B cell (primary cell): ENCODE measurements around the gene ZDHHC18. TPM values are rescaled to one million over a fixed set of nuclear protein-coding genes. Genes with fewer than 3 reads are reported as not detected.

ENCODE experiments used
- ATAC-seq: fragments of 200-7000 bp; cut with Tn5 transposase; one replicate; pipeline ENCODE4 v1.10.0; 2021; ENCODE audit warnings: low read depth, mild to moderate bottlenecking, moderate number of reproducible peaks, moderate library complexity
- CTCF ChIA-PET: fragments of 350-600 bp; sonication (Branson Sonifier 250); formaldehyde crosslinking; loops from one replicate; lab custom pipeline; 2021; ENCODE audit warnings: antibody characterized with exemption, inconsistent platforms; lab: Charles Lee
- POLR2A ChIA-PET: fragments of 350-600 bp; sonication (Branson Sonifier 250); formaldehyde crosslinking; loops from one replicate; lab custom pipeline; 2021; ENCODE audit warnings: antibody characterized with exemption; lab: Charles Lee
- DNase-seq: peaks from one replicate; pipeline ENCODE4 v3.0.0; 2013
- H2AFZ ChIP-seq: 2 replicates; pipeline ENCODE4 v1.6.1; 2012; ENCODE audit warnings: mild to moderate bottlenecking, low read depth, low read length; ENCODE audit not compliant: insufficient read depth, poor library complexity, severe bottlenecking
- H3K27ac ChIP-seq, 2 donors: 1 replicate in 1 of 2; 2 replicates in 1 of 2; pipeline ENCODE4 v1.5.1; 2012 to 2013; ENCODE audit warnings: low read length in 2 of 2, mild to moderate bottlenecking in 2 of 2, moderate library complexity in 1 of 2
- H3K27me3 ChIP-seq, 4 experiments: fragments of 200-600 bp in 1 of 4; sonication (generic) in 1 of 4; replicated peaks in 1 of 4; 1 replicate in 2 of 4; 2 replicates in 2 of 4; pipeline versions ENCODE4 v1.6.1 to v1.7.0; 2013 to 2016; ENCODE audit warnings: low read length in 3 of 4, mild to moderate bottlenecking in 2 of 4, mixed read lengths in 1 of 4, moderate library complexity in 1 of 4; ENCODE audit not compliant: insufficient read depth in 4 of 4, control insufficient read depth in 3 of 4; ENCODE audit errors: control extremely low read depth in 1 of 4
- H3K36me3 ChIP-seq, 2 experiments: replicated peaks in 1 of 2; 1 replicate in 1 of 2; 2 replicates in 1 of 2; pipeline versions ENCODE4 v1.6.1 to v1.7.1; 2013; ENCODE audit warnings: low read length in 1 of 2; ENCODE audit not compliant: insufficient read depth in 2 of 2, control insufficient read depth in 1 of 2; ENCODE audit errors: control extremely low read depth in 1 of 2, extremely low read depth in 1 of 2
- H3K4me1 ChIP-seq, 2 donors: fragments of 200-600 bp in 1 of 2; sonication (generic) in 1 of 2; 1 replicate in 1 of 2; 2 replicates in 1 of 2; pipeline versions ENCODE4 v1.5.1 to v1.6.1; 2013 to 2017; ENCODE audit warnings: low read length in 2 of 2; ENCODE audit not compliant: control insufficient read depth in 2 of 2, insufficient read depth in 2 of 2
- H3K4me2 ChIP-seq: replicated peaks from 2 replicates; pipeline ENCODE3; 2012; ENCODE audit warnings: mild to moderate bottlenecking, low read depth, low read length; ENCODE audit not compliant: poor library complexity, severe bottlenecking
- H3K4me3 ChIP-seq, 5 experiments: fragments of 200-600 bp in 1 of 5; sonication (generic) in 1 of 5; 1 replicate in 3 of 5; 2 replicates in 2 of 5; pipeline versions ENCODE4 v1.5.1 to v1.7.0; 2011 to 2016; ENCODE audit warnings: low read length in 4 of 5, mild to moderate bottlenecking in 4 of 5, low read depth in 2 of 5, control low read depth in 1 of 5, moderate library complexity in 1 of 5; ENCODE audit not compliant: insufficient read depth in 1 of 5; ENCODE audit errors: control extremely low read depth in 1 of 5, extremely low read depth in 1 of 5
- H3K79me2 ChIP-seq: fragments of 200-600 bp; sonication (generic); one replicate; pipeline ENCODE4 v1.6.0; 2016; ENCODE audit warnings: low read length; ENCODE audit not compliant: control insufficient read depth, insufficient read depth
- H3K9ac ChIP-seq: fragments of 200-600 bp; sonication (generic); 2 replicates; pipeline ENCODE4 v1.6.1; 2017; ENCODE audit warnings: mild to moderate bottlenecking, low read length, moderate library complexity
- H3K9me3 ChIP-seq, 3 donors: one replicate each; pipeline versions ENCODE4 v1.6.1 to v1.7.1; 2013; ENCODE audit warnings: low read length in 2 of 3; ENCODE audit not compliant: control insufficient read depth in 2 of 3, insufficient read depth in 1 of 3; ENCODE audit errors: control extremely low read depth in 1 of 3
- H4K20me1 ChIP-seq: 2 replicates; pipeline ENCODE4 v1.6.0; 2012; ENCODE audit warnings: mild to moderate bottlenecking, low read length; ENCODE audit not compliant: insufficient read depth, control insufficient read depth, poor library complexity, severe bottlenecking
- H3K27ac Mint-ChIP-seq: one replicate; pipeline ENCODE4 v1.8.0; 2021; ENCODE audit warnings: mixed read lengths
- H3K27me3 Mint-ChIP-seq: one replicate; pipeline ENCODE4 v1.8.0; 2021; ENCODE audit warnings: mixed read lengths
- H3K4me1 Mint-ChIP-seq: one replicate; pipeline ENCODE4 v1.8.0; 2021; ENCODE audit warnings: mixed read lengths
- H3K4me3 Mint-ChIP-seq: one replicate; pipeline ENCODE4 v1.8.0; 2021; ENCODE audit warnings: mixed read lengths
- H3K9me3 Mint-ChIP-seq: one replicate; pipeline ENCODE4 v1.8.0; 2022; ENCODE audit warnings: mixed read lengths; ENCODE audit not compliant: insufficient read depth
- CTCF ChIP-seq: fragments of 200-600 bp; IDR thresholded peaks from one replicate; pipeline ENCODE4 v1.8.0; 2022; ENCODE audit warnings: antibody characterized with exemption, mild to moderate bottlenecking
- EZH2 ChIP-seq: IDR thresholded peaks from 2 replicates; pipeline ENCODE4 v1.6.1; 2012; ENCODE audit warnings: borderline replicate concordance, low read depth, mild to moderate bottlenecking, moderate library complexity, low read length; ENCODE audit not compliant: insufficient read depth, poor library complexity, severe bottlenecking
- WGBS: methylation state at CpG from one replicate; pipeline ENCODE4 v1.1.5; 2013; ENCODE audit warnings: missing lambda C conversion rate; ENCODE audit not compliant: insufficient coverage; 5-methylcytosine and 5-hydroxymethylcytosine counted together
- intact Hi-C: fragments of 100-400 bp; cut with micrococcal nuclease; formaldehyde crosslinking; loops from one replicate; pipeline ENCODE4 v1.10.0; 2022
- polyA plus RNA-seq: library from polyadenylated mRNA; depleted of rRNA; stranded (reverse); fragments of >200 nt; gene quantifications from 2 replicates; pipeline ENCODE4 v1.2.3, GENCODE V29; 2012
- total RNA-seq, 2 donors: library from RNA; stranded (reverse); fragments of 120-200 nt in 1 of 2; gene quantifications; 1 replicate in 1 of 2; 2 replicates in 1 of 2; pipeline versions ENCODE4 v1.2.3 to v1.2.4, GENCODE V29; 2013 to 2022

Gene ZDHHC18
- total and polyA plus RNA-seq, 2 donors (not counting 1 experiment from before 2014, with no cell fraction given): 25.8 to 30.8 TPM

GRCh38 chr1:26831059-26831458 lies 4.6 kb downstream of the ZDHHC18 start:
- Histone ChIP-seq H3K4me1 (peaks cover 41 to 62% of the 10 kb centered on the region in 2 donors), H3K36me3 (peaks cover 1 to 23% of the 10 kb centered on the region in 2 experiments), H4K20me1 (peaks cover 9% of the 10 kb centered on the region), H3K4me2 (no peak overlapping the region), H3K27me3 (no peaks in the 10 kb centered on the region), H3K9ac (no peak overlapping the region), H2AFZ (no peak overlapping the region), H3K27ac (peak overlapping the region in 1 of 2 donors; percentile 25), H3K79me2 (peaks cover 15% of the 10 kb centered on the region), H3K4me3 (no peak overlapping the region), H3K9me3 (no peaks in the 10 kb centered on the region)
- POLR2A ChIA-PET: interaction anchor here (0.6 kb wide), 1 partner anchor 700 kb away, joined by 5 read pairs; no protein-coding TSS in a partner anchor
- peak overlapping the region; percentile 78 for H3K27ac Mint-ChIP-seq
- 100% methylated on average over 1 of the region's 3 CpGs for WGBS
- no peak for DNase-seq
- intact Hi-C loops: no loop called here
- no peak for ATAC-seq
- H3K4me1 Mint-ChIP-seq: peaks cover 69% of the 10 kb centered on the region
- CTCF ChIA-PET: interaction anchor here (0.6 to 10.2 kb wide), 7 partner anchors 8 to 229 kb away, joined by 3 to 153 read pairs (median 3); partner anchors contain the start of gene ZDHHC18
- no peaks in the 10 kb centered on the region for H3K9me3 Mint-ChIP-seq
- no peaks in the 10 kb centered on the region for H3K27me3 Mint-ChIP-seq
- no peak for TF ChIP-seq CTCF
- no peak for TF ChIP-seq EZH2
- no peak overlapping the region for H3K4me3 Mint-ChIP-seq

DNA sequence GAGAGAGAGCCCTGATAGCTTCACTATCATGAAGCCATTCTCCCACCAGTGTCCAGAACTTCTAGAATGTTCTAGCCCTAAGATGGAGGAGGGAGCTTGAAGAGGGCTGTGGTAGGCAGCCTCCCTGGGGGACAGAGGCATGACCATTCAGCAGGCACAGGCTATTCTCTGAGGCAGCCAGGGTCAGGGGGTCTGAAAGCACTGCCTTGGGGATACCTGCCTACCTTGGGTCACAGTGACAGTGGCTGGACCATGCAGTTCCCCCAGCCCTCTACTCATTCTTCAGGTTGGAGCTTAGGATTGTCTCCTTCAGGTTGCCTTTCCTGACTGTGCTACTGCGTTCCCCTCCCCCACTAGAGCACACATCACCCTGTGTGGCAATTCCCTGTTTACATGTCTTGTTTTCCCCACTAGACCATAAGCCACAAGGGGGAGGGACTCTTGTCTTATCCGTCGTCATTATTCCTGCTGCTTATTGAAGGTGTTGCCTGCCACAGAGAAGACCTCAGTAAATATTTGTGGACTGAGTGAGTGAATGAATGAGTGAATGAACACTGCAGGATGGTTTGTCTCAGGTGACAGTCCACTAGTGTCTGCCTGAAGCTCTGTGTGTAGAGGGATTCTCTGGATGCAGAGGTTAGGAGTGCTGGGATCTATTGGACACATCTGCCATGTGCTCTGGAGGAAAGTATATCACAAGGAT lies 5.2 kb downstream of the ZDHHC18 start:
- H3K4me3 ChIP-seq: peak overlapping the region in 1 of 5 experiments; percentile 28
- no peaks in the 10 kb centered on the region for H3K9me3 ChIP-seq
- intact Hi-C loops: loop anchor here (2.0 kb wide), 2 partner anchors 21 to 33 kb away; no protein-coding TSS in a partner anchor
- H3K4me2 ChIP-seq: no peak overlapping the region
- no peak overlapping the region for H3K9ac ChIP-seq
- H4K20me1 ChIP-seq: peaks cover 9% of the 10 kb centered on the region
- no peak overlapping the region for H2AFZ ChIP-seq
- H3K4me3 Mint-ChIP-seq: no peak overlapping the region
- CTCF ChIA-PET: interaction anchor here (0.7 to 10.2 kb wide), 6 partner anchors 8 to 165 kb away, joined by 3 to 153 read pairs (median 12); partner anchors contain the start of gene ZDHHC18
- ATAC-seq (no peak), DNase-seq (no peak)
- no peaks in the 10 kb centered on the region for H3K27me3 Mint-ChIP-seq
- peaks cover 39 to 60% of the 10 kb centered on the region in 2 donors for H3K4me1 ChIP-seq
- H3K27ac ChIP-seq: peak overlapping the region in 1 of 2 donors; percentile 25
- POLR2A ChIA-PET: interaction anchor here (0.6 kb wide), 1 partner anchor 175 kb away, joined by 4 read pairs; no protein-coding TSS in a partner anchor
- H3K79me2 ChIP-seq: peaks cover 16% of the 10 kb centered on the region
- H3K36me3 ChIP-seq: peaks cover 1 to 26% of the 10 kb centered on the region in 2 experiments
- WGBS: no CpG with 5 or more reads among the region's 3 CpGs
- peaks cover 67% of the 10 kb centered on the region for H3K4me1 Mint-ChIP-seq
- no peaks in the 10 kb centered on the region for H3K9me3 Mint-ChIP-seq
- peak overlapping the region; percentile 92 for H3K27ac Mint-ChIP-seq
- no peak for TF ChIP-seq EZH2
- TF ChIP-seq CTCF: no peak
- H3K27me3 ChIP-seq: no peaks in the 10 kb centered on the region
